DMS 273 treated with DMSO at 0.1 percent for 48 hours (cell line): ENCODE measurements around the gene ZNF550.

Experiments used
- DNase-seq: peaks from one replicate; lab custom pipeline; 2025; lab: John Stamatoyannopoulos, UW

ZNF550 gene

GRCh38 chr19:57559404-57560025, at the start of gene ZNF550:
Gene ZNF550, minus strand, starts transcription at chr19:57559863. Its CDS starts 181 bp downstream, at chr19:57559682.
- DNase-seq, result peak; percentile 55

- DNase-seq, result no peak
Measured at GRCh38 chr19:57606931-57607330, 47.3 kb upstream of the ZNF550 start.

GRCh38 chr19:57599761-57600383, 40.2 kb upstream of the ZNF550 start, which contains the start of gene ZNF530:
Gene ZNF530, plus strand, starts transcription at chr19:57599885. Its CDS starts 4,461 bp downstream, at chr19:57604346.
- peak; percentile 76 for DNase-seq

GRCh38 chr19:57599377-57599760, 39.7 kb upstream of the ZNF550 start:
- DNase-seq, result no peak

- DNase-seq, result no peak
Measured at GRCh38 chr19:57587529-57587928, 27.9 kb upstream of the ZNF550 start.

GRCh38 chr19:57583521-57584416, 24.1 kb upstream of the ZNF550 start, which contains the start of gene ZIK1:
Gene ZIK1, plus strand, starts transcription at chr19:57584145. Its CDS starts 212 bp downstream, at chr19:57584357.
- peak; percentile 85 for DNase-seq

GRCh38 chr19:57583104-57583520, 23.4 kb upstream of the ZNF550 start:
- no peak for DNase-seq

GRCh38 chr19:57578487-57579205, 19.0 kb upstream of the ZNF550 start, which contains the start of gene ZNF416:
Gene ZNF416, minus strand, starts transcription at chr19:57578911. Its CDS starts 207 bp downstream, at chr19:57578704.
- peak; percentile 97 for DNase-seq

GRCh38 chr19:57576661-57577060, 17.0 kb upstream of the ZNF550 start:
- no peak for DNase-seq

GRCh38 chr19:57572415-57572947, 12.8 kb upstream of the ZNF550 start:
- DNase-seq, result no peak

GRCh38 chr19:57570707-57571106, 11.0 kb upstream of the ZNF550 start:
- DNase-seq, result no peak

- no peak for DNase-seq
Measured at GRCh38 chr19:57566396-57567265, 7.0 kb upstream of the ZNF550 start.

- DNase-seq, result no peak
Measured at GRCh38 chr19:57563547-57563946, 3.9 kb upstream of the ZNF550 start.

GRCh38 chr19:57560049-57560491, 407 bp upstream of the ZNF550 start:
- DNase-seq, result no peak

GRCh38 chr19:57559008-57559403, 657 bp downstream of the ZNF550 start:
- DNase-seq, result no peak

GRCh38 chr19:57558525-57558924, 1.1 kb downstream of the ZNF550 start:
- no peak for DNase-seq

GRCh38 chr19:57557659-57558058, 2.0 kb downstream of the ZNF550 start:
- DNase-seq, result no peak

- DNase-seq, result no peak
Measured at GRCh38 chr19:57552432-57552831, 7.2 kb downstream of the ZNF550 start.

- DNase-seq, result no peak
Measured at GRCh38 chr19:57546513-57546912, 13.2 kb downstream of the ZNF550 start.

- DNase-seq, result no peak
Measured at GRCh38 chr19:57537953-57538547, 21.6 kb downstream of the ZNF550 start.
